Erythroblast (primary cell): ENCODE data around the gene SAG.

Source experiments
- GATA1 ChIP-seq: IDR thresholded peaks from 2 replicates; pipeline ENCODE4 v1.6.1; 2011; ENCODE audit warnings: low read depth, mild to moderate bottlenecking, control low read depth, low read length, moderate library complexity
- POLR2A ChIP-seq: IDR thresholded peaks from 2 replicates; pipeline ENCODE4 v1.6.1; 2011; ENCODE audit warnings: mild to moderate bottlenecking, low read length

GRCh38 chr2:233326500-233326899 lies 18.9 kb downstream of the SAG start:
- TF ChIP-seq POLR2A (no peak), GATA1 (no peak)
